Muscle layer of colon (tissue), 2 donors: ENCODE data around the gene ADIPOR2.

ENCODE experiments used
- H3K27ac ChIP-seq: one replicate; pipeline ENCODE4 v1.7.0; 2013; ENCODE audit warnings: low read depth, mild to moderate bottlenecking, low read length, moderate library complexity
- H3K27me3 ChIP-seq, 2 donors: one replicate each; pipeline ENCODE4 v1.7.0; 2013; ENCODE audit warnings: low read length in 2 of 2, mild to moderate bottlenecking in 2 of 2; ENCODE audit not compliant: insufficient read depth in 2 of 2, control insufficient read depth in 1 of 2
- H3K36me3 ChIP-seq: one replicate; pipeline ENCODE4 v1.7.0; 2013; ENCODE audit warnings: mild to moderate bottlenecking, low read length; ENCODE audit not compliant: insufficient read depth
- H3K4me1 ChIP-seq: one replicate; pipeline ENCODE4 v1.7.0; 2013; ENCODE audit warnings: mild to moderate bottlenecking, low read length; ENCODE audit not compliant: insufficient read depth
- H3K4me3 ChIP-seq, 2 donors: one replicate each; pipeline ENCODE4 v1.7.0; 2013; ENCODE audit warnings: low read length in 2 of 2, low read depth in 1 of 2, mild to moderate bottlenecking in 1 of 2, moderate library complexity in 1 of 2
- H3K9ac ChIP-seq: one replicate; pipeline ENCODE4 v1.7.0; 2013; ENCODE audit warnings: low read length
- H3K9me3 ChIP-seq: one replicate; pipeline ENCODE4 v1.7.0; 2013; ENCODE audit warnings: mild to moderate bottlenecking, low read length
- donor health status: abdominal sarcoma.
- donor health status: Adenocarcinoma of cecum.

ADIPOR2 gene

GRCh38 chr12:1690578-1691122 lies at the start of gene ADIPOR2:
Gene ADIPOR2 (plus strand): TSS chr12:1691070. CDS start chr12:1754344, 63,274 bp downstream.
- peak within 1 kb of the TSS; percentile 78 to 92 for H3K4me3 ChIP-seq
- H3K4me1 ChIP-seq: peaks cover 13% of the 10 kb centered on the region

GRCh38 chr12:1642513-1642912 lies 48.4 kb upstream of the ADIPOR2 start:
- Histone ChIP-seq H3K36me3 (peaks cover 5% of the 10 kb centered on the region), H3K9me3 (no peaks in the 10 kb centered on the region), H3K27ac (peak overlapping the region; percentile 22), H3K4me1 (peaks cover 17% of the 10 kb centered on the region), H3K27me3 (no peaks in the 10 kb centered on the region), H3K4me3 (no peak overlapping the region), H3K9ac (no peak overlapping the region)

More at GRCh38 chr12:1690578-1691122, at the start of gene ADIPOR2:
- H3K9me3 ChIP-seq: no peaks in the 10 kb centered on the region
- peak within 1 kb of the TSS; percentile 66 for H3K9ac ChIP-seq
- H3K36me3 ChIP-seq: no peaks in the 10 kb centered on the region
- no peaks in the 10 kb centered on the region for H3K27me3 ChIP-seq
- peak within 1 kb of the TSS; percentile 95 for H3K27ac ChIP-seq

- Histone ChIP-seq H3K9me3 (no peaks in the 10 kb centered on the region), H3K36me3 (peaks cover 5% of the 10 kb centered on the region), H3K27ac (peak overlapping the region; percentile 22), H3K9ac (no peak overlapping the region), H3K4me3 (no peak overlapping the region), H3K27me3 (no peaks in the 10 kb centered on the region), H3K4me1 (peaks cover 17% of the 10 kb centered on the region)
Measured at GRCh38 chr12:1643043-1643442, 47.8 kb upstream of the ADIPOR2 start.

- H3K36me3 ChIP-seq: peaks cover 5% of the 10 kb centered on the region
- no peaks in the 10 kb centered on the region for H3K27me3 ChIP-seq
- no peaks in the 10 kb centered on the region for H3K9me3 ChIP-seq
- H3K9ac ChIP-seq: no peak overlapping the region
- peak overlapping the region; percentile 16 for H3K27ac ChIP-seq
- H3K4me3 ChIP-seq: peak overlapping the region in 1 of 2 donors; percentile 22
- H3K4me1 ChIP-seq: peaks cover 17% of the 10 kb centered on the region
Measured at GRCh38 chr12:1643905-1644533, 46.9 kb upstream of the ADIPOR2 start.

- peaks cover 22% of the 10 kb centered on the region for H3K4me1 ChIP-seq
- no peaks in the 10 kb centered on the region for H3K27me3 ChIP-seq
- H3K27ac ChIP-seq: peak overlapping the region; percentile 39
- H3K36me3 ChIP-seq: peaks cover 5% of the 10 kb centered on the region
- H3K4me3 ChIP-seq: peak overlapping the region in 1 of 2 donors; percentile 22
- H3K9ac ChIP-seq: no peak overlapping the region
- H3K9me3 ChIP-seq: no peaks in the 10 kb centered on the region
Measured at GRCh38 chr12:1644534-1645438, 46.1 kb upstream of the ADIPOR2 start.

- Histone ChIP-seq H3K36me3 (peaks cover 5% of the 10 kb centered on the region), H3K4me3 (no peak overlapping the region), H3K9me3 (no peaks in the 10 kb centered on the region), H3K27ac (no peak overlapping the region), H3K27me3 (no peaks in the 10 kb centered on the region), H3K4me1 (peaks cover 32% of the 10 kb centered on the region), H3K9ac (no peak overlapping the region)
Measured at GRCh38 chr12:1645819-1646218, 45.1 kb upstream of the ADIPOR2 start.

GRCh38 chr12:1646569-1647284 lies 44.1 kb upstream of the ADIPOR2 start:
- H3K4me1 ChIP-seq: peaks cover 40% of the 10 kb centered on the region
- H3K36me3 ChIP-seq: peaks cover 5% of the 10 kb centered on the region
- no peak overlapping the region for H3K27ac ChIP-seq

GRCh38 chr12:1647285-1647669 lies 43.6 kb upstream of the ADIPOR2 start:
- no peak overlapping the region for H3K9ac ChIP-seq
- no peaks in the 10 kb centered on the region for H3K9me3 ChIP-seq
- H3K27me3 ChIP-seq: no peaks in the 10 kb centered on the region
- no peak overlapping the region for H3K4me3 ChIP-seq
- peaks cover 5% of the 10 kb centered on the region for H3K36me3 ChIP-seq
- no peak overlapping the region for H3K27ac ChIP-seq
- peaks cover 40% of the 10 kb centered on the region for H3K4me1 ChIP-seq

More at GRCh38 chr12:1646569-1647284, 44.1 kb upstream of the ADIPOR2 start:
- no peaks in the 10 kb centered on the region for H3K27me3 ChIP-seq
- H3K9ac ChIP-seq: no peak overlapping the region
- no peaks in the 10 kb centered on the region for H3K9me3 ChIP-seq
- no peak overlapping the region for H3K4me3 ChIP-seq

- Histone ChIP-seq H3K27me3 (no peaks in the 10 kb centered on the region), H3K4me3 (no peak overlapping the region), H3K36me3 (peaks cover 5% of the 10 kb centered on the region), H3K27ac (peak overlapping the region; percentile 77), H3K9me3 (no peaks in the 10 kb centered on the region), H3K4me1 (peaks cover 27% of the 10 kb centered on the region), H3K9ac (peak overlapping the region; percentile 4)
Measured at GRCh38 chr12:1650260-1650977, 40.5 kb upstream of the ADIPOR2 start.

- H3K4me1 ChIP-seq: peaks cover 27% of the 10 kb centered on the region
- H3K27ac ChIP-seq: peak overlapping the region; percentile 77
- H3K36me3 ChIP-seq: peaks cover 5% of the 10 kb centered on the region
- no peaks in the 10 kb centered on the region for H3K27me3 ChIP-seq
- no peaks in the 10 kb centered on the region for H3K9me3 ChIP-seq
- peak overlapping the region; percentile 4 for H3K9ac ChIP-seq
- H3K4me3 ChIP-seq: no peak overlapping the region
Measured at GRCh38 chr12:1650978-1651361, 39.9 kb upstream of the ADIPOR2 start.
